ENCODE measurements around the gene KCNH6.

DNA sequence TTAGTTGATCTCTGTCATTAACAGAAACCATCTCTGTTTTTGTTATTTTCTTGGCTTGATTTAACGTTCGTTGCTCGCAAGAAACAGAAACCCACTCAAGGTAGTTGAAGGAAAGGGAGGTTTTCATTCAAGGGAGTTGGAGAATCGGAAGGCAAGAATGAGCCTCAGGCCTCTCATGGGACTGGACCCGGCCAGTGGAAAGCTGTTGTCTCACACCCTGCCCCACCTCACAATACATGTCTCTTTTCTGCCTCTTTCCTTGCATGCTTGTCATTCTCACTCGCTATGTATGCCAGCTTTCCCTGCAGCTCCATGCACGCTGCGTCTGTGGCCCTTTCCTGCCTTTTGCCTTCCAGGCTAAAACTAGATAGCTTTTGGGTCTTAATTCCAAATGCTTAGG, 45.4 kb downstream of the KCNH6 start:
- no peak for TF ChIP-seq POLR2AphosphoS5 (IDR thresholded peaks at IDR 0.05; ENCODE audit: low read depth, low read length)
- no peak for TF ChIP-seq POLR2A (IDR thresholded peaks at IDR 0.05; ENCODE audit: low read depth, low read length)
- TF ChIP-seq TAF1 (IDR thresholded peaks at IDR 0.05; ENCODE audit: borderline replicate concordance, low read depth, low read length) = no peak
